Stimulated activated memory B cell treated with anti-CD40 and anti-IgM and Interleukin-4, amounts not matched to agents 10 μg/mL and 1 μg/mL and 100 μg/mL, for 72 hours (primary cell): ENCODE data around the gene CP.

Experiments
- ATAC-seq: fragments of 150-1000 bp; cut with Tn5 transposase; 2 replicates; pipeline ENCODE4 v1.10.0; 2021
- H3K27ac Mint-ChIP-seq: one replicate; pipeline ENCODE4 v1.8.0; 2022; ENCODE audit warnings: mild to moderate bottlenecking, mixed read lengths
- H3K27me3 Mint-ChIP-seq: one replicate; pipeline ENCODE4 v1.8.0; 2022; ENCODE audit warnings: mixed read lengths
- H3K36me3 Mint-ChIP-seq: one replicate; pipeline ENCODE4 v1.8.0; 2022; ENCODE audit warnings: mixed read lengths
- H3K4me1 Mint-ChIP-seq: one replicate; pipeline ENCODE4 v1.8.0; 2022; ENCODE audit warnings: mixed read lengths
- H3K4me3 Mint-ChIP-seq: one replicate; pipeline ENCODE4 v1.8.0; 2022; ENCODE audit warnings: mild to moderate bottlenecking, moderate library complexity, mixed read lengths
- H3K9me3 Mint-ChIP-seq: one replicate; pipeline ENCODE4 v1.8.0; 2022; ENCODE audit warnings: mixed read lengths

Gene CP

DNA sequence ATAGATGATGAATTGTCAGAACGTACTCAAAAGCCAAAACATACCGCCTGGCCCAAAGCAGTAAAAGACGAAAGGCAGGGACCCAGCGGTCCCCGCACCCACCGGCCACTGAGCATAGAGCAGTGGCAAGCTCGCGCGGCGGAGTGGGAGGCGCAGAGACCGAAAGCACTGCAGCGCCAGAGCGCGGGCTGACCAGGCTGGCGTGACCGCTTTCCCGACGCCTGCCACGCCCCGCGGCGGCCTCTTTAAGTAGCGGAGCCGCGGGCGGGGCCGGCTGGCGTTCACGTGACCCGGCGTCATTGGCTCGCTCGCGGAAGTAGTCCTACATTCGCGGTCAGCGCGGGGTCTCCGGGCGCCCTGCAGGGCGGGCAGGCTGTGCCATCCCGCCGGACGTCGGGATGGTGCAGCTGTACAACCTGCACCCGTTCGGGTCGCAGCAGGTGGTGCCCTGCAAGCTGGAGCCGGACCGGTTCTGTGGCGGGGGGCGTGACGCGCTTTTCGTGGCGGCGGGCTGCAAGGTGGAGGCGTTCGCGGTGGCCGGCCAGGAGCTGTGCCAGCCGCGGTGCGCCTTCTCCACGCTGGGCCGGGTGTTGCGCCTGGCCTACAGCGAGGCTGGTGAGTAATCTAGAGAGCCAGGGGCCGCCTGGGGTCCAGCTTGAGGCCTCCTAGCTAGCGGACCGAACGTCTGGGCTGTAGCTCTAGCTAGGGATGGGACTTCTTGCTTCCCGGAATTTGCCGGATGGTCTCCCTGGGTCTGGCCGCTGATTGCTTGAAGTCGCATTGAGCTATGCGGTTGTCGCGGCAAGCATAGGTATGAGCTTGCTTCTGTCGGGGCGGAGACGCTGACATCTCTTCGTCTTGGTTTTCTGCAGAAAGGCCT lies 92.1 kb downstream of the CP start, which contains the start of gene HPS3:
Gene HPS3, plus strand, starts transcription at position 313 of the 880 bp plus-strand sequence. Its CDS starts 86 bp downstream, at position 399.
- H3K9me3 Mint-ChIP-seq = no peaks in the 10 kb centered on the region
- peaks cover 12% of the 10 kb centered on the region for H3K36me3 Mint-ChIP-seq
- peak within 1 kb of the TSS; percentile 96 for H3K4me3 Mint-ChIP-seq
- no peaks in the 10 kb centered on the region for H3K27me3 Mint-ChIP-seq
- H3K4me1 Mint-ChIP-seq = peaks cover 43% of the 10 kb centered on the region
- H3K27ac Mint-ChIP-seq = peak within 1 kb of the TSS; percentile 92
- peak; percentile 98 for ATAC-seq

- no peaks in the 10 kb centered on the region for H3K27me3 Mint-ChIP-seq
Measured at GRCh38 chr3:149128821-149129220, 92.8 kb downstream of the CP start.

DNA sequence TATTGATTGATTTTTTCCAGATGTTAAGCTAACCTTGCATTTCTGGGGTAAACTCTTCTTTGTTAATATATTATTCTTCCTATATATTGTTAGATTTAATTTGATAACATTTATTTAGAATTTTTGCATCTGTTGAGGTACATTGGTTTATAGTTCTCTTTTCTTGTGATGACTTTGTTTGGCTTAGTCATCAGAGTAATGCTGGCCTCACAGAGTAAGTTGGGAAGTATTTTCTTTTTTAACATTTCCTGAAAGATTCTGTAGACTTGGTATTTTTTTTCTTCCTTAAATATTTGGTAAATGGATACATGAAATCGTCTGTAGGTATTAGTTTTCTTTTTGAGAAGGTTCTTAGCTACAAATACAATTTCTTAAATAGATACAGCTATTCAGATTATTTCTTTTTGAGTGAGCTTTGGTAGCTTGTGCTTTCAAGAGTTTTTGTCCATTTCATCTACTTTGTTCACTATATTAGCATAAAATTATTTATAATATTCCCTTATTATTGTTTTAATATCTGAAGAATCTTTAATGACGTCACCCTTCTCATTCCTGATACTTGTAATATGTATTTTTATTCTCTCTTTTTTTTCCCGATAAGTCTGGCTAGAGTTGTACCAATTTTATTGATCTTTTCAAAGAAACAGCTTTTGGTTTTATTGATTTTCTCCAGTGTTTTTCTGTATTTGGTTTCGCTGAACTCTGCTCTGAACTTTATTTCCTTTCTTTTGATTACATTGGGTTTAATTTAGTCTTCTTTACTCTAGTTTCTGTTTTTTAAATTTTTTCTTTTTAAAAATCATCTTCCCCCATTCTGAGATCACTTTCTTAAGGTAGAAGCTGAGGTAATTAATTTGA lies 98.7 kb downstream of the CP start:
- H3K36me3 Mint-ChIP-seq = no peaks in the 10 kb centered on the region
- ATAC-seq = no peak
- H3K4me3 Mint-ChIP-seq = no peak overlapping the region
- peaks cover 5% of the 10 kb centered on the region for H3K4me1 Mint-ChIP-seq
- H3K9me3 Mint-ChIP-seq = no peaks in the 10 kb centered on the region
- H3K27ac Mint-ChIP-seq = no peak overlapping the region
- H3K27me3 Mint-ChIP-seq = no peaks in the 10 kb centered on the region

More at GRCh38 chr3:149128821-149129220, 92.8 kb downstream of the CP start:
- peak overlapping the region; percentile 92 for H3K27ac Mint-ChIP-seq
- no peak for ATAC-seq
- H3K9me3 Mint-ChIP-seq = no peaks in the 10 kb centered on the region
- H3K4me3 Mint-ChIP-seq = peak overlapping the region; percentile 96
- H3K36me3 Mint-ChIP-seq = peaks cover 6% of the 10 kb centered on the region
- H3K4me1 Mint-ChIP-seq = peaks cover 37% of the 10 kb centered on the region
